Frontal cortex (tissue), 4 donors: Measurements from ENCODE around the gene WDR37. TPM values are rescaled to one million over a fixed set of nuclear protein-coding genes. Genes with fewer than 3 reads are reported as not detected.
"Not testable (repeated sequence)": the region's sequence is repeated elsewhere in the genome, so short reads cannot be mapped to it uniquely, and the experiment has no call there.

Source experiments
- DNase-seq, 2 donors: peaks; one replicate each; pipeline ENCODE4 v3.0.0; 2012; ENCODE audit warnings: low spot score in 2 of 2
- FAIRE-seq: peaks from 2 replicates; lab custom pipeline; 2012; peaks lifted over from hg19 to GRCh38; lab: Jason Lieb, UNC
- total RNA-seq: library from RNA; depleted of rRNA; stranded (reverse); fragments of >200 nt; gene quantifications from one replicate; pipeline ENCODE4 v1.2.3, GENCODE V29; 2014
- donor health status: control.
- donor health status: control.
- donor health status: control.

Gene WDR37
- total RNA-seq, 1 donor from 2014 or later = 32.6 TPM

DNA sequence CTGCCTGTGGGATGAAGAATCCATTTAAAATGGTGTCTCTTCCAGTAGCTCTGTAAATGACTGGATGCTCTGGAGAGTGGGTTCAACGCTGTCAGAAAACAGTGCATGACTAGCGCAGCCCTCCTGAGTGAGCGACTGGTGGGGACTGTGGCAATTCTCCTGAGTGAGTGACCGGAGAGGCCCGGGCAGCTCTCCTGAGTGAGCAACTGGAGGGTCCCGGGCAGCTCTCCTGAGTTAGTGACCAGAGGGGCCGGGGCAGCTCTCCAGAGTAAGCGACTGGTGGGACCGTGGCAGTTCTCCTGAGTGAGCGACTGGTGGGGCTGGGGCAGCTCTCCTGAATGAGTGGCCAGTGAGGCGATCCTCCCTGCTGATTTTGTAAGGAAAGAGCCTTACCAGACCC is 85.5 kb downstream of the WDR37 start:
- DNase-seq (no peak), FAIRE-seq (no peak)

DNA sequence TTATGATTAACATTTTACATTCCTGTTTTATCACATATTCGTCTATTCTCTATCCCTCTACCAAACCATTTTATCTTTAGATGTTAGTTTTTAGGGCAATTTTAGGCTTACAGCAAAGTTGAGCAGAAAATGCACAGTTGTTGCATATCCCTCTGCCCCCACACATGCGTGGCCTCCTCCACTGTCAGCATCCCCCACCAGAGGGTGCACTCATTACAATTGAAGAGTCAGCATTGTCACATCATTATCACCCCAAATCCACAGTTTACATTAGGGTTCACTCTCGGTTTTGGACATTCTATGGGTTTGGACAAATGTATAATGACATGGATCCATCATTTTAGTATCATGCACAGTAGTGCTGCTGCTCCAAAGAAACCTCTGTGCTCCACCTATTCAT is 86.4 kb downstream of the WDR37 start:
- FAIRE-seq (no peak), DNase-seq (no peak)

DNA sequence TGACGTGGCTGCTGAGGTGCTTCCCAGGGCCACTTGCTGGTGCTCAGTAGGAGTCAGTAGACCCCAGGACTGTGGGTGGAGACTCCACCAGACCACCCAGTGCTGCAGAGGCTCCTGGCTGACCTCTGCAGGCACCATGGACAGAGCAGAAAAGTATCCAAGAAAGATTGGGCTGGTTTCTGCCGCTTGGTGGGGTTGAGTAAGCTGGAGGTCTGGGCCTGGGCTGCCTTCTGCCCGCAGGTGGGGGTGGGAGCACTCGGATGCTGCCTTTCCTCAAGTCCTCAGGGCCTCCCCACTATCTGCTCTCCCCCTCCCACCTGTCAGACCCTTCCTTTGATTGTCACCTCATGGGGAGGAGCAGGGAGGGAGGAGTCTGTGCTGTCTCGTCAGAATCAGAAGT is 91.6 kb downstream of the WDR37 start:
- FAIRE-seq = no peak
- no peak for DNase-seq

DNA sequence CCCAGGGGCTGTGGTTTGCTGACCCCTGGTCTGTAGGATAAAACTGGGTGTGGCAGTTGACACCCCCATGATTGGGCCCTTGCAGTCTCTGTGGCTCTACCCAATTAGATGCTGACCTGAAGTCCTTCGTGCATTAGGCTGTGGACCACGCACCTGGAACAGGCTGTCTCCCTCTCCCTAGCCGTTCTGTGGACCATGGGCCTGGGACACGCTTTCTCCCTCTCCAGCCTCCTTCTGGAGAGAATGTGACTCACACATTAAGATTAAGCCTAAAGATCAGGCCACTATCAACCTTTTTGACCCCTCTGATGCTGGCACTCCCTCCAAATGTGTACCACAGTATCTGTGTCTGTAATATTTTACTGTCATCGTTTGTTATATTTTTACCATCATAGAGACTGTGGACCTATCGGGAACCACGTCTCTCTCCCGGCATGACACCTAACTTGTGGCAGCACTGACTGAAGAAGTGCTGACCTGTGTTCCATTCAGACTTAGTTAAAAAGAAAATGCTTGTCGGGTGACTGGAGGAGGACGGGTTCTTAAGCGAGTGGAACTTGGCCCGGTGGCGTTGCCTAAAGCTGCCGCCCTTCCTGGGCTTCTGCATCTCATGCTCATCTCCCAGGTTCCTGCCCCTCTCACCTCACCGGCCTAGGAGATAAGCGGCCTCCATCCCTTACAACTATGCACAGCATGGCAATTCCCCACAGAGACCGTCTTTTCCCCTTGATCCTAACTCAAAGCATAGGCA is 92.8 kb downstream of the WDR37 start:
- FAIRE-seq = no peak
- DNase-seq = no peak

DNA sequence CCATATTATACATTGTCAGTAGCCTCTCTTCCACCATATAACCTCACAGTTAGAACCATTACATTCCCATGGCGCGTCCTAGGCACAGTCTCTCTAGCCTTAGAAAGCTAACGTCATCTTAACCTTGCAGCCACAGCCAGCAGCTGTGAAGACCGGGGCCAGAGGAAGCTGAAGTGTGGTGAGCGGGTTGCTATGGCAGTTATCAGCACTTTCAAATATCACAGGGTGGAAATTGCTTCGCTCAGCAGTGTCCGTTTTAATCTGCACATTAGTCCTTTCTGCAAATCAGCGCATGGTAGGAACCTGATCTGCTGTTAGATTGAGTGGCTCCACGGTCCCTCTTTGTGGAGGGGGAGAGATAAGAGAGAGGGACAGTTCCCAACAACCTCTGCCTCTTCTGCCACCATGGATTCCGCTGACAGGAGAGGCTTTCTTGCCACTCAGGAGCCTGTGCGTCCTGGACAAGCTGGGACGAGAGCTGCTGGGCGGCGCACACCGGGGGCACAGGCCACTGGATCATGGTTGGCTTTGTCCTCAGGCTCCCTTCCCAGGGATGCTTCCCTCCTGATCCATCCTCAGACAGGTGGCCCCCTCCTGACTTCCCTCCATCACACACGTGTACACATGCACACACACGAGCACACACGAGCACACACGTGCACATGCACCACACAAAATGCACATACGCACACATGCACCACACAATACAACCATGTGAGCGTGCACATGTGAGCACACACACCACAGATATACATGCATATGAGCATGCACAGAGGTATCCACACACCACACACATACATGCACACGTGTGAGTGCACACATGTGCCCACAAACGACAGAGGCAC is 93.8 kb downstream of the WDR37 start:
- DNase-seq = no peak
- no peak for FAIRE-seq

DNA sequence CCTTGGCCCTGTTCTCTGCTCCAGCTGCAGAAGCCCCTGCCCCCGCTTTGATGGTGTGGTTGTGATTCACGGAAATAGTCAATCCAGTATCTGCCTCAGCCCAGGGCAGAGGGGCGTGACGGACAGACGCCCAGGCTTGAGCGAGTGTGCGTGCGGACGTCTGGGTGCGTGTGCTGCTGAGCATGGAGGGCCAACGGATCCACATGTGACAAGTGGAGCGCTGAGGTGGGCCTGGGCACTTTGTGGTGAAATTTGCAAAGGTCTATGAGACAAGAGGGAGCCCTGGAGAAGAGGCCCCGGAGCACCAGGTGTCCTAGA is 94.4 kb downstream of the WDR37 start:
- FAIRE-seq (no peak), DNase-seq (no peak)

DNA sequence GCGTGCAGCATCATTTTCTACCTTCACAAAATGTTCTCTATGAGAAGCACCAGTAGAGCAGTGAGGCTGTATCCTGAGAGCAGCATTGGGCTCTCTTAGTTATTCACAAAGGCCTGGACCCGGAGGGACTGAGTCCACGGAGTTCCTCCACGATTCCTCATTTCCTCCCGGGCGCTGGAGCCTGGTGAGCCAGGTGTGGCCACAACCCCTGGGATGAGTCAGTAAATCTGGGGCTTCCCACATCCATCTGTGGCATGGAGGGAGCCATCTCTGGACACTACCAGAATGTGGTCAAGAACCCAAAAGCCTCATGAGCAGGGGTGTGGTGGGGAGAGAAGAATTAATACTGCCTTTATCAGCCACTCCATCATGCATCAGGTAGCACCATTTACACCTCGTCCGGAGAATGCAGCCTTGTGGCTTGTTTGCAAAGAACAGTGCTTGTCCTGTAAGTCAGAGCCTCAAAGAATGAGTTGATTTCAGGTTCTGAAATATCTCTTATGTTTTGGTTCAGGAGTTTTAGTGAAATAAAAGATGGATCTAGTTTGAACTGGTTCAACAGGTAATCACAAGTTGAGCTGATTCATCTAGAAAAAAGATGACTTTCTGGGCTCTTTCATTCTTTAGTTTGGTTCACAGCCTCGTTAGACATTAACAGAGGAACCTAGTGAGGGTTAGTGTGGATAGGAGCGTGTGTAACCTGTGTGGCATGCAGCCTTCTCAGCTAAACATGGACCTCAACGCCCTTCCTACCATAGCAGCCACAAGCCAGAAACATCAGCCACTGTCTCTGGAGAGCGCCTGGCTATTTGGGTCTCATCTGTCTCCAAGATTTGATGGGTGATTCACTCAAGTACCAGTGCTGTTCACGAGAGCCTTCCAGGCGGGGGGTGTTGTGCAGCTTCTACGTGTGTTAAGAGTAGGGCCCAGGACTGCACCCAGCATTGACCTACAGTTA is 95.2 kb downstream of the WDR37 start:
- DNase-seq (no peak), FAIRE-seq (no peak)

DNA sequence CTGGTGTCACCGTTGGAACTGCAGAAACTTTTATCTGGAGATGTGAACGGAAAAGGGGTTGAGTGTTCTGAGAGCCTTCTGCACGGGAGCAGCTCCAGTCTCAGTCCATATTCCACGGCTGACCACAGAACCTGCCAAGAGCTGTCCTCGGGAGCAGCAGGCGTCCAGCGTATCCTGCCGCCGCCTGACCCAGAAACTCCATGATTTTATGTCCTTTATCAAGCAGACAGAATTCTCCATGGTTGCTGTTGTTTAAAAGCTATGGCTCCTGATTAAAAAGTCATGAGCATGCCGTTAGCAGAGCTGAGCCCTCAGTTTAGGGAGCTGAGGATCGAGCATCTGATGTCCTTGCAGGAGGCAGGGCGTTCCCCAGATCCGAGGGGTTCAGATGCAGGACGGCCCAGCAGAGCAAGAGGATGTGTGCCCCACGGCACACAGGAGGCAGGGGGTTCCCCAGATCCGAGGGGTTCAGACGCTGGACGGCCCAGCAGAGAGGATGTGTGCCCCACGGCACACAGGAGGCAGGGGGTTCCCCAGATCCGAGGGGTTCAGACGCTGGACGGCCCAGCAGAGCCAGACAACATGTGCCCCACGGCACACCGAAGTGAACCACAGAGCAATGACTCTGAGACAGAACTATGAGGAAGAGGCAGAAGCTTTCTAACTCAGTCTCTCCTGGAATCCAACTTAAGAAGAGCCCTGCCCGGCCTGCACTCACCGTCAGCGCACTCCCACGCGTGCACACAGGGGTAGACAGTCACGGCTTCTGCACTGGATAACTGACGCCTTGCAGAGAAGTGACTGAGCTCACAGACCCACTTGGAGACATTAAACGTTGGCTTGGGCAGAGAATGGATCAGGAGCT is 96.4 kb downstream of the WDR37 start:
- DNase-seq (no peak), FAIRE-seq (no peak)

DNA sequence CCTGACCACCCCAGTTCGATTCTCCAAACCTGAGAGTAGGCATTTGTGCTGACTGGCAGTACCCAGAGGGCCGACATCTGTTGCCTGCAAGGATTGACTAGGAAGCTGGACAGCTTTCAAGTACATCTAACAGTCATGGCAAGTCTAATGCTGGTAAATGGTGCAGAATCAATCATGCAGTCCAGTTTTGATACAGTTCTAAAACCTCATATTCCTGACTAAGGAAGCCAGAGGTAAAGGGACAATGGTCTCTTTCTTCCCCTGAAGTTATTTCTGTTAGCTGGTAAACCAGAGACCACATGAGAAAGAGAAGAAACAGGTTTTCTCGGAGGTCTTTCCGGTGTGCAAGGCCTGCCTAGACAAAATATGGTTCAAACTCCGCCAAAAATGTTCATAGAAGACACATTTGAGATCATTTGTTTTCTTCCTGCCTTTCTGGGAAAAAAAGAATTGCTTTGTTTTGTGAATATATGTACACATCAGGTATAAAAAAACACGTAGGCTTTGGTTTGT is 97.1 kb downstream of the WDR37 start:
- DNase-seq (no peak), FAIRE-seq (no peak)

DNA sequence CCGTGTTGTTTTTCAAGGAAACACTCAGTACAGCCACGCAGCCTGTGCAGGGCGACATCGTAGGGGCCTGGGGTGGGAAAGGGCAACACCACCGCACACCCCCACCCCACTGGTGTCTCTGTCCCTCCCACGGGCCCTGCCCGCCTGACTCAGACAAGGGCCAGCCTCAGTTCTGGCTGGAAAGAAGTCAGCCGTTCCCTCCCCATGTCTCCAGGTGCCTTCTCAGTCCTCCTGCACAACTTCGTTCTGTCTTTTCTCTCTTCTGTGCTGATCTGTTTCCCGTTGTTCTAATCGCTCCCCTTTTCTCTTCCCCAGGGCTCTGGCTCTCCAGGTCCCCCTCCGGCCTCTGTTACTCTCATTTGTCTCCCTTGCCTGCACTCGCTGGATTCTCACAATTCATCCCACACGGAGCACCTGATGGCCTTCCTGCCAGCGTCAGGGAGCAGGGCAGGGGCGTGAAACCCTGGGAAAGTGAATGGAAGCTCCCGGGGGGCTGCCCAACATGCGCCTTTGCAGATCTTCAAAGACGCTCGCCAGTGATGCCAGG is 97.7 kb downstream of the WDR37 start:
- no peak for DNase-seq
- no peak for FAIRE-seq

DNA sequence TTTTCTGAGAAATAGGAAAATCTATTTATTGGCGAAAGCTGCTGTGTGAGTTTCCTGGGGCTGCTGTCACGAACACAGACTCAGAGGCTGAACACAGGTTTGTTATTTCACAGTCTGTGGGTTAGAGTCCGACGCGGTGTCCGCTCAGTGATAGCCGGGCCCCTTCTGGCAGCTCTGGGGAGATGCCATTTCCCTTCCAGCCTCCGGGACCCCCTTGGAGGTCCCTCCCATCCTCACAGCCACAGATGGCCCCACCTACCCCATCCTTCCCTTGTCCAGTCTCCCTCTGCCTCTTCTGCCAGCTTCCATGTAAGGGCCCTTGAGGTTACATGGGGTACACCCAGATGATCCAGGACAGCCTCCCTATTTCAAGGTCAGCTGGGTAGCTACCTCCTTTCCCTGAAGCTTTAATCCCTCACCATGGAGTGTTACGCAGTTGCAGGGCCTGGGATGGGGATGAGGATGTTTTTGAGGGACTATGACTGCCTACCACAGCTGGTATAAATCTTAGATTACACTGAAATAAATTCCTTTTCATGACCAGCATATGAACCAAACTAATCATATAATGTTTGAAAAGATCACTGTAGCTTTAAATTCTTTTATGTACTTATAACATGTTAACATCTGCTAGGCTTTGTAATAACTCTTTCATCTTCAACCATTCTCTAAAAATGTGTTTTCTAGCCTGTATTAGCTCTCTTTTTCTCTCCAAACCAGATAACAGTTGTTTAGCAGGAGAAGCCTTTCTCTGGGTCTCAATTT is 98.5 kb downstream of the WDR37 start:
- no peak for DNase-seq
- no peak for FAIRE-seq

DNA sequence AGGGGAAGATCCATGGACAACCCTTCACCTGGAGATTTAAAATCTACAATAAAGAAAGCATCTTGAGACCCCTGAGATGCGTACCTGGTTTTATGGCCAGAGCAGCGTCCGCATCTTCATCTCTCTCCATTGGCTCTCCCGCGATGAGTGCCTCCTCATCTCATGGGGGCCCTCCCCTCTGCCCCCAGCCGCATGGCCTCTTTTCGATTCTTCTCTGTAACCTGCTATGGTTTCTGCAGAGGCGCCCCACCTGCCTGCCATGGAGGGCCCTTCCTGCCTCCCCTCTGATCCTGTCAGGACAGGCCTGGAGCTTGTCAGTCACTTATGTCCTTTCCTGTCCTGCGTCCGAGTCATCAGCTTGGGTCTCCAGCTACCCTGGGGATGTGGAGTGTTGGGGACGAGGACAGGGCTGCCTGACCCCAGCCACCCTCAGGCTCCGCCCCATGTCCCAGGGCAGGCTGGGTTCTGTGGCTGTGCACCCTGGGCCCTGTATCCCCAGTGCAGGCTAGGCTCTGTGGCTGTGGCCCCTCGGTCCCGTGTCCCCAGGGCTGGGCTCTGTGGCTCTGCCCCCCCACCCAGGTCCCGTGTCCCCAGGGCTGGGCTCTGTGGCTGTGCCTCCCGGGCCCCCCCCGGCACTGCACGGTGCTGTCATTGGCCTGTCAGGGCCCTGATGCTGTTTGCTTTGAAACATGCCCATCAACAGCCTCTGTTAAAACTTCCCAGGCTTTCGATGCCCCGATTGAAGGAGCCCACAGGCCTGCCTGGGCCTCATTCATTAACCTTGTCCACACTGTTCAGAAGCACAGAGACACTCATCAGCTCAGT is 99.8 kb downstream of the WDR37 start:
- no peak for DNase-seq
- FAIRE-seq = no peak

DNA sequence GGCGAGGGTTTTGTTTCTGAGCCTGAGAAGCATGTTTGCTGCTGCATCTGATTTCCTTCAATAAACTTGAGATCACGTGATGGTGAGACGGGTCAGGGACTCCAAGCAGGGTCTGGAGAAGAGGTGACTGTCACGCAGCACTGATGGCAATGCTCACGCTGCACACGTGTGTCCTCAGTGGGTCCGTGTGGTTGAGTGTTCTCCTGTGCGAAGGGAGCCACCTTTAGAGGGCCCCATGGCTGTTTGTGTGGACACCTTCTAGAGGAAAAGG is 100.4 kb downstream of the WDR37 start:
- no peak for DNase-seq
- no peak for FAIRE-seq

DNA sequence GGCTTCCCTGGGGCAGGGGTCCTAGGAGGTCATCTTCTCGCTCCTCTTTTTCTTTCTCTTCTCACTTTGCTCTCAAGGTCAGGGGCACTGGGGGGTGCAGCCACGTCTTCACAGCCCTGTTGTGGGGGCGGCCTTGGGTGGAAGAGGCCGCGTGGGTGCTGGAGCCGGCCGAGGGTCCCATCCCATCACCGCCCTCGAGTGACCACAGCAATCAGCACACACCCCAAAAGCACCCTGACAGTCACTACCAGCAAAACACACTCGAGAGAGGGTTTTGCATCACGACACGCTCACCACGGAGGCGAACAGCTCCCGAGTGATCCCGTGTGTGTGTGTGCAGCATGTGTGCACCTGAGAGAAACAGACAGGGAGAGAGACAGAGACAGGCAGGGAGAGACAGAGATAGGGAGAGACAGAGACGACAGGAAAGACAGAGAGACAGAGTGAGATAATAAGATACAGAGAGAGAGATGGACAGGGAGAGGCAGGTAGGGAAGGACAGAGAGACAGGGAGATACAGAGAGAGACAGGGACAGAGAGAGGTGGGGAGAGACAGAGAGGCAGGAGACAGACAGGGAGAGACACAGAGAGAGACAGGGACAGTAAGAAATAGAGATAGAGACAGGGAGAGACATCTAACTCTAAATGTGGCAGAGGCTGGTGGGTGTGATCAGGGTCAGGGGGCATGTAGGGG is 100.9 kb downstream of the WDR37 start:
- DNase-seq = no peak
- no peak for FAIRE-seq

DNA sequence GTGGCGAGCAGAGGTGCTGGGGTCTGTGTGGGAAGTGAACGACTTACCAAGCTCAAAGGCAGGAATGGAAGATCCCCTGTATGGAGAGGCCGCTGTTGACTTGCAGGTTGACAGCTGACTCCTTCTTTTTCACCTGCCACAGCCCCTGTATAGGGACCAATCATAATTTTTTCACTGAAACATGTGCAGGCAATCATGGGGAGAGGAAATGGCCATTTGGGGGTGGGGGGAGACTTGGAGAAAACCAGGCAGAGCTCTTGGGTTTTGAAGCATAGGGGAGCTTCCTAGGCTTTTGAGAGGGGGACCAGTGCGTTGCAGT is 101.4 kb downstream of the WDR37 start:
- DNase-seq (no peak), FAIRE-seq (no peak)

DNA sequence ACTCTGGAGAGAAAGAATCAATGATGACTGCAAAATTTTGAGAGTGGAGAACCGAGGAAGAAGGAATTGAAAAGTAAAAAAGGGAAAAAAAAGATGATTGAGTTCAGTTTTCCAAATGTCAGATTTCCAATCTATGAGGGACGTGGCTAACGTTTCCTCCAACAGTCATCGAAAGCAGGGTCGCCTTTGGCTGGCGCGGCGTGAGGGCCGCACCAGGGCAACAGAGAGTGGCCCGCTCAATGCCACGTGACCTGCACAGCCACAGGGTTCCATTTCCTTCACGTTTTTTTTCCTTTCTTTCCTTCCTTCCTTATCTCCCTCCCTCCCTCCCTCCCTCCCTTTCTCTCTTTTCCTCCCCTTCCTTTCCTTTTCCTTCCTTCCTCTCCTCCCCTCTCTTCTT is 101.9 kb downstream of the WDR37 start:
- no peak for DNase-seq
- no peak for FAIRE-seq

DNA sequence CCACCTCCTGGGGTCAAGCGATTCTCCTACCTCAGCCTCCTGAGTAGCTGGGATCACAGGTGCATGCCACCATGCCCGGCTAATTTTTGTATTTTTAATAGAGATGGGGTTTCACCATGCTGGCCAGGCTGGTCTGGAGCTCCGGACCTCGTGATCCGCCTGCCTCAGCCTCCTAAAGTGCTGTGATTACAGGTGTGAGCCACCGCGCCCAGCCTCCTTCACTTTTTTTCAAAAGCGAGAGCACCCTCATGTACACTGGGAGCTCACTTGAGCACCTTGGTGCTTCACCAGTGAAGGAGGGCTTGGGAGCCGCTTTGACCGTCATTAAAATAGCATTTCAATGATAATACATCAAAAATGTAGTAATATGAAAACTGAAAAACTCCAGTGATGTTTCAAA is 102.4 kb downstream of the WDR37 start:
- not testable (repeated sequence) for FAIRE-seq, DNase-seq
